Panc1 (cell line): ENCODE data around the gene SIRPA. TPM values are rescaled to one million over a fixed set of nuclear protein-coding genes. Genes with fewer than 3 reads are reported as not detected.

Source experiments
- ATAC-seq: fragments of 200-7000 bp; cut with Tn5 transposase; 2 replicates; pipeline ENCODE4 v1.9.1; 2020; ENCODE audit warnings: mild to moderate bottlenecking, moderate library complexity
- BruUV-seq: library from RNA; stranded (reverse); fragments of 400-500 nt; replicated peaks from 2 replicates; lab custom pipeline; 2021; lab: Mats Ljungman, UMichigan
- CTCF ChIA-PET: fragments of 300-600 bp; sonication (Branson Sonifier 250); formaldehyde crosslinking; loops from one replicate; lab custom pipeline; 2022; ENCODE audit warnings: antibody characterized with exemption; lab: Charles Lee
- POLR2A ChIA-PET: fragments of 300-600 bp; sonication (Branson Sonifier 250); formaldehyde crosslinking; loops from one replicate; lab custom pipeline; 2022; ENCODE audit warnings: antibody characterized with exemption; lab: Charles Lee
- DNase-seq: peaks from one replicate; pipeline ENCODE4 v3.0.0-alpha.2; 2010; ENCODE audit warnings: low read depth, low spot score
- H3K27ac ChIP-seq: 2 replicates; pipeline ENCODE4 v1.5.1; 2011; ENCODE audit warnings: mild to moderate bottlenecking, low read length, inconsistent platforms
- H3K27me3 ChIP-seq: fragments of 200-500 bp; sonication (Bioruptor generic); 2 replicates; pipeline ENCODE4 v1.6.0; 2014; ENCODE audit warnings: low read length, inconsistent platforms; ENCODE audit not compliant: control insufficient read depth, insufficient read depth
- H3K36me3 ChIP-seq: fragments of 200-500 bp; sonication (Bioruptor generic); 2 replicates; pipeline ENCODE4 v1.5.1; 2014; ENCODE audit warnings: inconsistent platforms, mild to moderate bottlenecking, low read length, moderate library complexity; ENCODE audit not compliant: control insufficient read depth, insufficient read depth
- H3K4me1 ChIP-seq: 2 replicates; pipeline ENCODE4 v1.5.1; 2011; ENCODE audit warnings: inconsistent platforms, mild to moderate bottlenecking, low read length, moderate library complexity; ENCODE audit not compliant: control insufficient read depth, insufficient read depth
- H3K4me3 ChIP-seq, 2 experiments: 2 replicates each; pipeline ENCODE4 v1.5.1; 2011 to 2012; ENCODE audit warnings: low read depth in 2 of 2, low read length in 2 of 2, mild to moderate bottlenecking in 2 of 2, inconsistent platforms in 1 of 2, moderate library complexity in 1 of 2
- H3K9me3 ChIP-seq: fragments of 200-500 bp; sonication (Bioruptor generic); 2 replicates; pipeline ENCODE4 v1.5.1; 2014; ENCODE audit warnings: low read depth, mild to moderate bottlenecking, inconsistent platforms, low read length, moderate library complexity; ENCODE audit not compliant: control insufficient read depth, insufficient read depth
- POLR2AphosphoS5 ChIP-seq: IDR thresholded peaks from 2 replicates; pipeline ENCODE4 v1.6.1; 2012; ENCODE audit warnings: mild to moderate bottlenecking, low read depth, low read length, moderate library complexity
- REST ChIP-seq, 2 experiments: IDR thresholded peaks; 2 replicates each; pipeline ENCODE4 v1.6.1; 2011 to 2012; ENCODE audit warnings: low read depth in 2 of 2, control low read depth in 1 of 2, low read length in 1 of 2, mild to moderate bottlenecking in 1 of 2, moderate library complexity in 1 of 2; ENCODE audit not compliant: insufficient read depth in 1 of 2
- SIN3A ChIP-seq: IDR thresholded peaks from 2 replicates; pipeline ENCODE4 v1.6.1; 2012; ENCODE audit warnings: low read depth, mild to moderate bottlenecking, low read length, moderate library complexity, borderline replicate concordance; ENCODE audit not compliant: insufficient read depth
- TCF7L2 ChIP-seq: IDR thresholded peaks from 2 replicates; pipeline ENCODE4 v1.6.1; 2011; ENCODE audit warnings: mild to moderate bottlenecking, low read depth, low read length, inconsistent platforms
- in situ Hi-C: cut with HindIII; loops from 2 replicates; pipeline ENCODE4 v1.10.0; 2016; ENCODE audit warnings: low sequenced_read_pairs, low pct_unique_long_range_greater_than_20kb
- intact Hi-C: fragments of 100-400 bp; cut with micrococcal nuclease; formaldehyde crosslinking; loops from one replicate; pipeline ENCODE4 v1.10.0; 2022; ENCODE audit not compliant: unreplicated experiment
- total RNA-seq: library from RNA; stranded (reverse); gene quantifications from one replicate; pipeline ENCODE4 v1.2.1, GENCODE V29; 2021; ENCODE audit not compliant: unreplicated experiment
- TF ChIP-seq, protein P1 (sequence below): fragments of 450-650 bp; IDR thresholded peaks from 2 replicates; pipeline ENCODE4 v1.5.1; 2017; ENCODE audit warnings: mild to moderate bottlenecking

The SIRPA gene
- total RNA-seq, 1 experiment from 2014 or later, result 2.4 TPM

GRCh38 chr20:1987826-1988225 lies 92.6 kb downstream of the SIRPA start:
- TF ChIP-seq POLR2AphosphoS5, result no peak
- TF ChIP-seq REST (IDR thresholded peaks at IDR 0.05; ENCODE audit: insufficient read depth in 1 of 2, low read depth in 2 of 2, low read length in 1 of 2), result no peak
- no peak for TF ChIP-seq TCF7L2
- TF ChIP-seq, protein P1, sequence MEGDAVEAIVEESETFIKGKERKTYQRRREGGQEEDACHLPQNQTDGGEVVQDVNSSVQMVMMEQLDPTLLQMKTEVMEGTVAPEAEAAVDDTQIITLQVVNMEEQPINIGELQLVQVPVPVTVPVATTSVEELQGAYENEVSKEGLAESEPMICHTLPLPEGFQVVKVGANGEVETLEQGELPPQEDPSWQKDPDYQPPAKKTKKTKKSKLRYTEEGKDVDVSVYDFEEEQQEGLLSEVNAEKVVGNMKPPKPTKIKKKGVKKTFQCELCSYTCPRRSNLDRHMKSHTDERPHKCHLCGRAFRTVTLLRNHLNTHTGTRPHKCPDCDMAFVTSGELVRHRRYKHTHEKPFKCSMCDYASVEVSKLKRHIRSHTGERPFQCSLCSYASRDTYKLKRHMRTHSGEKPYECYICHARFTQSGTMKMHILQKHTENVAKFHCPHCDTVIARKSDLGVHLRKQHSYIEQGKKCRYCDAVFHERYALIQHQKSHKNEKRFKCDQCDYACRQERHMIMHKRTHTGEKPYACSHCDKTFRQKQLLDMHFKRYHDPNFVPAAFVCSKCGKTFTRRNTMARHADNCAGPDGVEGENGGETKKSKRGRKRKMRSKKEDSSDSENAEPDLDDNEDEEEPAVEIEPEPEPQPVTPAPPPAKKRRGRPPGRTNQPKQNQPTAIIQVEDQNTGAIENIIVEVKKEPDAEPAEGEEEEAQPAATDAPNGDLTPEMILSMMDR, result no peak
- TF ChIP-seq SIN3A, result no peak
- ATAC-seq, result no peak
- no peak for DNase-seq
- Histone ChIP-seq H3K36me3 (no peaks in the 10 kb centered on the region), H3K27ac (no peak overlapping the region), H3K9me3 (no peaks in the 10 kb centered on the region), H3K4me3 (no peak overlapping the region), H3K4me1 (no peaks in the 10 kb centered on the region), H3K27me3 (peaks cover 36% of the 10 kb centered on the region)
- intact Hi-C loops, result no loop called here
- in situ Hi-C loops, result no loop called here
- BruUV-seq, result no TSS peak
- POLR2A ChIA-PET, result no interaction called here
- CTCF ChIA-PET, result interaction anchor here (1.3 kb wide), 1 partner anchor 19 kb away, joined by 3 read pairs; no protein-coding TSS in a partner anchor

Other genes with a start within 250 kb of the SIRPA start
- not detected for gene SIRPG, start 237.6 kb upstream of the SIRPA start, total RNA-seq
- gene PDYN, start 98.7 kb downstream of the SIRPA start, total RNA-seq, result not detected
- 27.6 TPM for gene STK35, start 206.4 kb downstream of the SIRPA start, total RNA-seq